Urinary bladder (tissue), 4 donors: Measurements from ENCODE around the gene UNC13B. TPM values are rescaled to one million over a fixed set of nuclear protein-coding genes. Genes with fewer than 3 reads are reported as not detected.

Experiments
- DNase-seq: peaks from one replicate; pipeline ENCODE4 v3.0.0-alpha.2; 2015; ENCODE audit errors: extremely low spot score
- H3K27ac ChIP-seq: one replicate; pipeline ENCODE4 v1.5.1; 2013; ENCODE audit warnings: low read depth, mild to moderate bottlenecking, moderate library complexity
- H3K36me3 ChIP-seq: one replicate; pipeline ENCODE4 v1.6.1; 2013; ENCODE audit warnings: mild to moderate bottlenecking, moderate library complexity; ENCODE audit not compliant: insufficient read depth
- H3K4me1 ChIP-seq: one replicate; pipeline ENCODE4 v1.6.1; 2013; ENCODE audit warnings: mild to moderate bottlenecking, moderate library complexity; ENCODE audit not compliant: insufficient read depth
- H3K4me3 ChIP-seq: one replicate; pipeline ENCODE4 v1.5.1; 2013; ENCODE audit warnings: low read depth, low read length
- WGBS: extraction: QIAGEN DNeasy Blood & Tissue Kit; methylation state at CpG from one replicate; pipeline ENCODE4 v1.1.7; 2013; 5-methylcytosine and 5-hydroxymethylcytosine counted together
- polyA plus RNA-seq: library from polyadenylated mRNA; stranded (reverse); fragments of 200-250 nt; gene quantifications from one replicate; pipeline ENCODE4 v1.2.3, GENCODE V29; 2013
- total RNA-seq: library from RNA; depleted of rRNA; stranded (reverse); fragments of >200 nt; gene quantifications from one replicate; pipeline ENCODE4 v1.2.3, GENCODE V29; 2014
- donor health status: healthy with polysubstance abuse.
- donor health status: healthy.

Gene UNC13B
- total and polyA plus RNA-seq, 2 donors: 11.3 to 11.8 TPM

DNA sequence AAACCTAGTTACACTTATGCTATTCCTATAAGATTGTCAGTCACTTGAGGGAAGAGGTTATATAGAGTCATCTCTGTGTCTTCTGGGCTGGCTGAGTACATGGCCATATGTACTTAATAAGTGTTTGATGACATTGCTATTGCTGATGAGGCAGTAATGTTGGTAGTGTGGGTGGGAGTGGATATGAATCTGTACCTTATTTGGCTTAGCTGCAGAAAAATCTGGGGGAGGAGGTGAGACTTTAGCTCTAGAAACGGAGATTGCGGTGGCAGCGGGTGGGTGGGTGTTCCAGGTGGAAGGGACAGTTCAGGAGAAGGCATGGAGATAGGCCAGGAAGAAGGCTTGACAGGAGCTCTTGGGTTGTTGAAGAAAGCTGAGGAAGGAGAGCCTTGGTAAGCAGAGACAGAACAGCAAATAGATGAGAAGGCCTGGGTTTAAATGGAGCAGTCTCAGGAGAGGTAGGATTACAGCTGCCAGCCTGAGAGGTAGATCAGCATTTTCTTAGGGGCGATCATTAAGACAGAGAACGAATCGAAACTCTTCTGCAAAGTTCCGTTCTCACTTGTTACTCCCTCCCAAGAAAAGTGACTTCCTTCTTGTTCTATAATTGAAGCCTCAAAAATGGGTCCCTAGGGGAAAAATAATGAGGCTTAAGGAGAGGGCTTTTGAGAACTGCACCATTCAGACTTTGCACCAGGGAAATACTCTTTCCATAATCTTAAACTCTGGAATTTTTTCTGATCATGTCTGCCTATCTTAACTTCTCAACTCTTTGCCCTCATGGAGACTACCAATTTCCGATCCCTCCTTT is 160.5 kb downstream of the UNC13B start:
- DNase-seq: no peak
- H3K4me1 ChIP-seq: no peaks in the 10 kb centered on the region
- H3K4me3 ChIP-seq: no peak overlapping the region
- WGBS: 89% methylated on average over 8 of the region's 8 CpGs
- no peak overlapping the region for H3K27ac ChIP-seq
- H3K36me3 ChIP-seq: no peaks in the 10 kb centered on the region

DNA sequence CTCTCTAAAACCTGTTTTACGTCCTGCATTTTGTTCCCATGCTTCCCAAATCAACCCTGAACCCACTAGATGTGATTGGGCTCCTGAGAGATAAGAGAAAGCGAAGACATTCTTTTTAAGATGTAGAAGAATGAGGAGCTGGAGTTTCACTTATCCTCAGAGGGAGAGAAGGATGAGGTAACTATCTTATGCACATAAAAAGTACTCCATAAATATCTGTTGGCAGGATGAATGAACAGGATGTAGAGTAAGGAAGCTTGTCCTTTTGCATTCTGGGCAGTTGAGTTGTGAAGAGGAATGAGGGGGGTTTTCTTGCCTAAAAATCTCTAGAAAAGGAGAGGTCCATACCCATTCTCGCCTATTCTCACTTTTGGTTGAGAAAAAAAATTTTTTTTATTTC is 163.2 kb downstream of the UNC13B start:
- DNase-seq: no peak
- 84% methylated on average over 3 of the region's 3 CpGs for WGBS
- Histone ChIP-seq H3K36me3 (no peaks in the 10 kb centered on the region), H3K4me3 (no peak overlapping the region), H3K27ac (no peak overlapping the region), H3K4me1 (no peaks in the 10 kb centered on the region)

DNA sequence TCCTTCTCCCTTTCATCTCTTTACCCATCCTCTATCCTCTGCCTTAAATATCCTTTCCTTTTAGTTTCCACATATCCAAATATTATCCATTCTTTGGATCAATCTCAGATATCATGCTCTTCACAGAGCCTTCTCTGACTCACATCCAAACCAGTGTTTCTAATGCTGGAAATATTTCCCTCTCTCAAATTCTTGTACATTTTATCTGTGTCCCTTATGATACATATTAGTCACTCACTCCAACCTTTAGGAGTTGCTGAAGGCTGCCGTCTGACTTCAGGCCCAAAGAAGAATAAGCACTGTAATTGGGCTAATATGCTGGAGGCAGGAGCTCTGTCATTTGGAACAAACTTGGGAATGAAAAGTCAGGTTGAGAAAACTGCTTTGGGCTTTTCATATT is 171.7 kb downstream of the UNC13B start:
- Histone ChIP-seq H3K4me3 (no peak overlapping the region), H3K4me1 (no peaks in the 10 kb centered on the region), H3K27ac (no peak overlapping the region), H3K36me3 (no peaks in the 10 kb centered on the region)
- WGBS: 92% methylated on average over 1 of the region's 1 CpG
- DNase-seq: no peak

DNA sequence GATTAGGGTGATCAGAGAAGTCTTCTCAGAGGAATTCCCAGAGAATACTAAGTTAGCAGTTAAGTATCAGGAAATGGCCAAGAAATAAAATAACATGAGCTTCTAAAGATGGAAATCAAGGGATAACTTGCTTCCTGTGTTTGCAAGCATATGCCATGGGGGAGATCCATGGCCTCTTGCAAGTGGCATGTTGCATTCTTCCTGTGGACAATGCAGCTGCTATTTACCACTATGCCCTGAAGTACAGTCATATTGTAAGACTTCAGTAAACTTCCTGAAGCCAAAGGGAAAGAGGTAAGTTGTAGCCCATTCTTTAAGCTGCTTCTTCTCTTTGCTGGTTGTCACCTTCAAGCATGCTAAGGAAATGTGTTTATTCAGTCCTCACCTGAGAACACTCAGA is 173.4 kb downstream of the UNC13B start:
- no peaks in the 10 kb centered on the region for H3K36me3 ChIP-seq

DNA sequence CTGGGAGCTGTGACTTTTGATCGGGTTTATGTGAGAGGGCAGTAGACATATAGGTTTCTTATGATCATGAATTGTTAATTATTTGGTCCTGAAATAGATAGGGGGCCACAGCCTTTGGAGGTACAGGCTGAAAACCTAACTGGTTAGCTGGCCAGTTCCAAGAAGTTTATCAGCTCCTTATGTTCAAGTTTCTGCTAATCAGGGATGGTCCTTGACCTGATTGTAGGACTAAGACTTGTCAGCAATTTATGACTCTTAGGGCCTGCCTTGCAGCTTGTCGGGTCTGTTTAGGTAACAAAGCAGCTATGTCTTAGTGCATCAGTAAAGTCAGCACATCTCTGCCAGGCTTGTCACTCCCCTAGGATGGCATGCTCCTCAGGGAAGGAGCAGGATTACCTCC is 176.3 kb downstream of the UNC13B start:
- DNase-seq: no peak
- no peaks in the 10 kb centered on the region for H3K36me3 ChIP-seq
- H3K4me1 ChIP-seq: no peaks in the 10 kb centered on the region
- H3K27ac ChIP-seq: no peak overlapping the region
- 79% methylated on average over 2 of the region's 2 CpGs for WGBS
- H3K4me3 ChIP-seq: no peak overlapping the region

More for the DNA sequence above, 173.4 kb downstream of the UNC13B start:
- Histone ChIP-seq H3K4me3 (no peak overlapping the region), H3K4me1 (no peaks in the 10 kb centered on the region), H3K27ac (no peak overlapping the region)
- DNase-seq: no peak

DNA sequence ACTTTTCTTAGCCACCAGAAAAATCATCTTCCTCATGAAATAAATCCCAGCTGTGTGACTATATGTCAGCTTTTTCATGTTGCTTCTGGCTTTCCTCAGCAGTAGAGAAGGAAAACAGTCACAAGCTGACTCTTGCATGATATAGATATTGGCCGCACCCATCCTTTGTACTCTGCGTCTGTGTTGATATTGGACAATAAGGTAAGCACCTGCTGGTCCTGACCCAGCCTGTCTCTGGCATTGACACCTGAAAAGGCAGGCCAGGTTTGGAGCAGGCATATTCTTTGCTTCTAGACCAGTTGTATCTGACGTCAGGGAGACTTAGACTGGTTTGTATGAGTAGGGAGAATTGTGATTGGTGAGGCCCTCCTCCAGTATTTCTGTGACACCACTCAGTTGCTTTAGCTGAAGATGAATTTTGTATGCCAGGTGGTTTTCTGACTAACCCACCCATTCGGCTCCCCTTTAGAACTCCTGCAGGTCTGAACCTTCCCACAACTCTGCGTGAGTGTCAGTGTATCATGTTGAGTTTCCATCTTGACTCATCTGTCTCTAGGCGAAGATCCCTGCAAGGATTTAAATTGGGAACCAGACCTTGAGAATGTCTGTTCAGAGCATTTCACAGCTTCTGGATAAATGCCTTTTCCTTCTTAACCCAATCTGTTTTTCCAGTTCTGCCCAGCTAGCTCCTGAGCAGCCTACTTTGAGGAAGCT is 176.9 kb downstream of the UNC13B start:
- DNase-seq: no peak
- no peak overlapping the region for H3K27ac ChIP-seq
- H3K4me1 ChIP-seq: no peaks in the 10 kb centered on the region
- no peak overlapping the region for H3K4me3 ChIP-seq
- H3K36me3 ChIP-seq: no peaks in the 10 kb centered on the region
- 91% methylated on average over 6 of the region's 6 CpGs for WGBS

DNA sequence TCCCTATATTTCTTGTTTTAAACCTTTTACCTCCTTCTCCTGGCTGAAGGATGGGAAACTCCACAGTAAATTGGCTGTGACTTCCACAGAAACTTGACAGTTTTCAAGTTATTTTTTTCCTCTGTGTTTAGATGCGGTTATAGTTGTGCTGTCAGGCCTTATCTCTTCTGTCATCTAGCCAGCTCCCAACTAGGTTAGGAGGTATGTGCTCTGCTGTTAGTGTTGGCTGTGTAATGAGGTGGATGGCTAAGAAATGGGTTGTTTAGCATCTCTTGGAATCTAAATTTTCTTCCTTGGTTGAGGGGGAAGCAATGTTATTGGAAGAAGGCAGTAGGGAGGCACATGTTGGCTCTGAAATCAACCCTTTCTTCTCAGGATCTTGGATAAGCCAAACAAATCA is 178.2 kb downstream of the UNC13B start:
- no peaks in the 10 kb centered on the region for H3K36me3 ChIP-seq
- no peak overlapping the region for H3K27ac ChIP-seq
- WGBS: 64% methylated on average over 1 of the region's 1 CpG
- no peak for DNase-seq
- no peak overlapping the region for H3K4me3 ChIP-seq
- H3K4me1 ChIP-seq: no peaks in the 10 kb centered on the region

DNA sequence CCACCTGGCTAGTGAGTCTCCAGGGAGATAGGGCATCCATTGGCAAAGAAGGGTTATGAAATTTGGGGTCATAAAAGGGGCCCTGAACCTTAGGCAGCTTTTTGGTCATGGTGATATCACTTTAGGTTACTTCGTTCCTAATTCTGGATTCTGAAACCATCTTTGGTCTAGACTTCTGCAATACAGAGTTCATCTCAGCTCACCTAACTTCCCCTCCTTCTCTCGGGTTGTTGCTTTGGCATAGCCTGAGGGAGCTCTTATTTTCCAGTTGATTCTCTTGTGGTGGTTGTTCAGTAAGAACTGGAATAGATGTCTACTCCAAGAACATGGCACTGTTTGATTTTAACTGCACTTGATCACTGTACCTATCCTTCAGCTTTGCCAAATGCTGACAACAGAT is 179.2 kb downstream of the UNC13B start:
- no peak overlapping the region for H3K27ac ChIP-seq

DNA sequence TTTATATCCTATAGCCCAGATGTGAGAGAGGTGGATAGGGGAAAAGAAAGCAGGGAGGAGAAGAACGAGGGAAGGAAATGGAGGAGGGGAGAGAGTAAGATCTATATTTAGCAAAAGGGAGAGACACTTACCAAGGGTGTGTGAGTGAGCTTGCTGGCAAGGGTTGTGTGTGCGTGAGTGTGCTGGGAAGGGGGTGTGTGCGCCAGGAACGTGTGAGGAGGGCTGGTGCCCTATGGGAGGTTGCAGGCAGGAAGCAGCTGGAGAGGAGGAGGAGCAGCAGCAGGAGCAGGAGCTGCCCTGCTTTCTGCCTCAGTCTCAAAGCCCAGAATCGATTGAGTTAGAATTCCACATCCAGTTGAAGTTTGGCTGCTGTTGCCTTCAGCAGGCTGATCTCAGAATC is 179.8 kb downstream of the UNC13B start:
- Histone ChIP-seq H3K4me3 (no peak overlapping the region), H3K36me3 (no peaks in the 10 kb centered on the region), H3K27ac (no peak overlapping the region), H3K4me1 (no peaks in the 10 kb centered on the region)
- DNase-seq: peak; percentile 13
- 10% methylated on average over 5 of the region's 5 CpGs for WGBS

More for the DNA sequence above, 179.2 kb downstream of the UNC13B start:
- DNase-seq: no peak
- H3K4me1 ChIP-seq: no peaks in the 10 kb centered on the region
- no peak overlapping the region for H3K4me3 ChIP-seq
- WGBS: 86% methylated on average over 2 of the region's 2 CpGs
- no peaks in the 10 kb centered on the region for H3K36me3 ChIP-seq

DNA sequence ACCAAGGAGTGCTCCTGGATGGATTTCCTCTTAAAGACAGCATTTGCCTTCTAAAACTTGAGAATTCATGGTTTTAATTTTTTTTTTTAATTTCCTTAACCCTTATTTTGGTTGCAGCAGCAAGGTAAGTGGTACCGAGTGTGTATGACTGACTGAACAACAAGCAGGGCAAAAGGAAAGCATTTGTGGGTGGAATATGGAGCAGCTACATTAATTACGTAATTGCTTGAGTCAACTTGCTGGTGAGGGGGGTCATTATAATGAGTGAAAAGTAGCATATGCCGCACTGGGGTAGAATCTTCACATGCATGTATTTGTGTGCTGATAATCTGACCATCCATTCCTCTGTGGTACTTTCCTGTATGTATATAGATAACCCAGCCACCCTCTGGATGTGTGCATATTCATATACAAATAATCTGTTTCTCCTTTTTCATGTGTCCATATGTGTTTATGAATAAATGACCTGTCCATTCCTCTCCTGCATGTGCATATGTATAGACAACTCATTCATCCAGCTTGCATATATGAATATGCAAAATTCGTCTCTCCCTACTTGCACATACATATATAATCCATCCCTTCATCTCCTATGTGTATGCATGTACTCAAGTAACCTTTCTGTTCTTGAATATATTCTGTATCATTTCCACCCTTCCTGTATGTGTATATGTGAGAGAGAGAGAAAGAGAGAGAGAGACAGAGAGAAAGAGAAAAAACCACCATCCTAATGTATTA is 180.6 kb downstream of the UNC13B start:
- Histone ChIP-seq H3K36me3 (no peaks in the 10 kb centered on the region), H3K4me3 (no peak overlapping the region), H3K4me1 (no peaks in the 10 kb centered on the region), H3K27ac (no peak overlapping the region)
- WGBS: 75% methylated on average over 4 of the region's 4 CpGs
- no peak for DNase-seq

DNA sequence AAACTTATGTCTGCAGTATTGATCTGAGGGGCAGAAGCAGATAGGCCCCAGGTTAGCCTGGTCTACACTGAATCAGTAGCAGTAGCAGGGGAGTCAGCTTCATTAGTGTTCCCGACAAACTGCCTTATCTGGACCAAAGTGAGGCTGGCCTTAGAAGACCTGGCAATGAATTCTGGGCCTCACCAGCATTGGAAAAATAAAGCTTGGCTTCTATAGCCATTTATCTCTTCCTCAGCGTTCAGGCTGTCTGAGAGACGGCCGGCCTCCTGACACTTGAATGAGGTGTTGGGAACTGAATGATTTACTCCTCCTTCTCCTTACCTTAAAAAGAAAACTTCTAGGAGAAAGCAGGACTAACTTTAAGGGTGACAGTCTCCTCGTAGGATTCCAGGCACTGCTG is 186.3 kb downstream of the UNC13B start:
- Histone ChIP-seq H3K4me1 (no peaks in the 10 kb centered on the region), H3K27ac (no peak overlapping the region), H3K4me3 (no peak overlapping the region), H3K36me3 (no peaks in the 10 kb centered on the region)
- 85% methylated on average over 5 of the region's 5 CpGs for WGBS
- DNase-seq: no peak

DNA sequence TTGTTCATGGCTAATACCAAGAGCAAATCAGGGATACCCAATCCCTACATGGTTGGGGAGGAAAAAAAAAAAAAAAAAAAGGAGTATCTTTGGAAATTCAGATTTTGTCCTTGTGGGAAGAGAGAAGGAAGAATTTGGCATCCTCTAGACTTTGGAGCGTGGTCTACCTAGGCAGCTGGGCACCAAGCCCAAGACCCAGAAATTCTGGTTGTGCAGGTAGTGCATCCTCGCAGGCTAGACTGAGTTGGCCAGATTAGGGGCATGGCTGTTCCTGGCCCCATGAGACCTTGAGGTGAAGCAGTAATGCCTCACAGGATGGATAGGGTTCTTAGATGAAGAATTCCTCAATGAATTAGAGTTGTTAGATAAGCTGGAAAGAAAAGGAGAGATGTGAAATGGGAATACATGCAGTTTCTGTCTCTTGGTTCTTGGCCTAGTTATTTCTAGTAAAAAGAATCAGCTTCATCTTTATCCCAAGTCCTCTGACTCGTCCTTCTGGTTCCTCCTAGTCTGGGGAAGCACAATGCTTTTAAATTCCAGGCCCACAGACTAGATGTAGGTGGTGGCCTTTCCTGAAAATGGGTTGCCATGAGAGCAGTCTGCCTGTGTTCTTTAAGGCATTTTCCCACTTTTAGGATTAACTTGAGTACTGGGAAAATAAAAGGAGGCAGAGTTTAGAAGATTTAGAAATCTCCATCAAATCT is 187.6 kb downstream of the UNC13B start:
- Histone ChIP-seq H3K4me3 (no peak overlapping the region), H3K4me1 (no peaks in the 10 kb centered on the region), H3K36me3 (no peaks in the 10 kb centered on the region), H3K27ac (no peak overlapping the region)
- DNase-seq: no peak
- 87% methylated on average over 3 of the region's 3 CpGs for WGBS

DNA sequence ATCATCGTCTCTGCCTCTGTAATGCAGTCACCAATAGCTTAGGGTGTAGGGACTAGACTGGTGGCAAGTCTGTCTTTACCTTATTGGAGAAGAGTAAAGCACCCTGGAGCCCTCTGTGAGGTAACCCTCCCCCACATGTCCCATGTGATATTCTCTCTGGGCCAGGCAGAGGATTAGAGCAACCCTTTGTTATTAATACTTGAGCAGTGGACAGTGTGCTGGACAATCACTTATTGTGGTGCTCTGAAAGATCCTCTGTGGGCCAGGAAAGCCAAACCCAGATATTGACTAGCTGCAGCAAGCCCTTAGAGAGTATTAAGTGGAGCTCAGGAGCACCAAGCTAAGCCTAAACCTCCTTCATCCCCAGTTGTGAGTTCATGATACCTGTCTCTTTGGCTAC is 188.4 kb downstream of the UNC13B start:
- Histone ChIP-seq H3K4me3 (no peak overlapping the region), H3K36me3 (no peaks in the 10 kb centered on the region), H3K27ac (no peak overlapping the region), H3K4me1 (no peaks in the 10 kb centered on the region)
- no peak for DNase-seq
- 89% methylated on average over 1 of the region's 1 CpG for WGBS
